GM23338 (cell line): ENCODE results near the gene COPS6. TPM values are rescaled to one million over a fixed set of nuclear protein-coding genes. Genes with fewer than 3 reads are reported as not detected.

Experiments used
- ATAC-seq: fragments of 200-7000 bp; cut with Tn5 transposase; 3 replicates; pipeline ENCODE4 v1.9.1; 2020
- DNase-seq: peaks from one replicate; pipeline ENCODE4 v3.0.0-alpha.2; 2015; ENCODE audit warnings: low spot score
- H2AFZ ChIP-seq: fragments of 200-600 bp; sonication (generic); 2 replicates; pipeline ENCODE4 v1.8.0; 2016; ENCODE audit warnings: antibody characterized with exemption, mild to moderate bottlenecking, moderate library complexity
- H3F3A ChIP-seq: fragments of 200-600 bp; sonication (generic); replicated peaks from 2 replicates; pipeline ENCODE4 v1.8.0; 2017; ENCODE audit warnings: antibody characterized with exemption, mixed run types, low read depth
- H3K27ac ChIP-seq: fragments of 200-600 bp; sonication (generic); 2 replicates; pipeline ENCODE4 v1.6.1; 2016; ENCODE audit warnings: low read depth
- H3K27me3 ChIP-seq: fragments of 200-600 bp; sonication (generic); 2 replicates; pipeline ENCODE4 v1.8.0; 2016; ENCODE audit warnings: mild to moderate bottlenecking, mixed run types, moderate library complexity; ENCODE audit not compliant: insufficient read depth
- H3K36me3 ChIP-seq: fragments of 200-600 bp; sonication (generic); 2 replicates; pipeline ENCODE4 v1.8.0; 2016; ENCODE audit warnings: mild to moderate bottlenecking; ENCODE audit not compliant: insufficient read depth
- H3K4me1 ChIP-seq: fragments of 200-600 bp; sonication (generic); 2 replicates; pipeline ENCODE4 v1.8.0; 2016; ENCODE audit warnings: mild to moderate bottlenecking, moderate library complexity; ENCODE audit not compliant: insufficient read depth
- H3K4me2 ChIP-seq: fragments of 200-600 bp; sonication (generic); 2 replicates; pipeline ENCODE4 v1.7.1; 2017; ENCODE audit warnings: mixed run types
- H3K4me3 ChIP-seq: fragments of 200-600 bp; sonication (generic); 2 replicates; pipeline ENCODE4 v1.6.1; 2016; ENCODE audit warnings: mixed run types
- H3K79me2 ChIP-seq: fragments of 200-600 bp; sonication (generic); replicated peaks from 2 replicates; pipeline ENCODE4 v1.8.0; 2017; ENCODE audit warnings: mild to moderate bottlenecking; ENCODE audit not compliant: insufficient read depth
- H3K9me2 ChIP-seq: fragments of 200-600 bp; sonication (generic); 2 replicates; pipeline ENCODE4 v1.8.0; 2017; ENCODE audit not compliant: insufficient read depth
- H4K20me1 ChIP-seq: fragments of 200-600 bp; sonication (generic); replicated peaks from 2 replicates; pipeline ENCODE4 v1.8.0; 2017; ENCODE audit warnings: mild to moderate bottlenecking; ENCODE audit not compliant: insufficient read depth
- H3K27ac Mint-ChIP-seq: 2 replicates; pipeline ENCODE4 v1.8.0; 2020; ENCODE audit warnings: inconsistent platforms, mild to moderate bottlenecking, moderate library complexity, mixed read lengths
- H3K27me3 Mint-ChIP-seq: 3 replicates; pipeline ENCODE4 v1.8.0; 2022; ENCODE audit warnings: low read depth, mild to moderate bottlenecking, moderate library complexity, mixed read lengths, inconsistent platforms; ENCODE audit not compliant: insufficient read depth, poor library complexity
- H3K36me3 Mint-ChIP-seq: 3 replicates; pipeline ENCODE4 v1.8.0; 2021; ENCODE audit warnings: low read depth, mild to moderate bottlenecking, inconsistent platforms, moderate library complexity, mixed read lengths
- H3K4me1 Mint-ChIP-seq: 3 replicates; pipeline ENCODE4 v1.8.0; 2020; ENCODE audit warnings: mild to moderate bottlenecking, inconsistent platforms, mixed read lengths
- H3K4me3 Mint-ChIP-seq: 3 replicates; pipeline ENCODE4 v1.8.0; 2021; ENCODE audit warnings: moderate library complexity, mild to moderate bottlenecking, inconsistent platforms, mixed read lengths
- H3K9me3 Mint-ChIP-seq: 3 replicates; pipeline ENCODE4 v1.8.0; 2020; ENCODE audit warnings: moderate library complexity, mild to moderate bottlenecking, inconsistent platforms, mixed read lengths
- CREB1 ChIP-seq: fragments of 250-450 bp; sonication (Bioruptor Pico); IDR thresholded peaks from 2 replicates; pipeline ENCODE4 v1.5.0; 2020; ENCODE audit warnings: low read depth, mild to moderate bottlenecking, moderate library complexity
- EZH2 ChIP-seq: fragments of 200-600 bp; sonication (generic); IDR thresholded peaks from one replicate; pipeline ENCODE4 v1.8.0; 2017; ENCODE audit warnings: antibody characterized with exemption, mild to moderate bottlenecking, low read depth; ENCODE audit not compliant: unreplicated experiment
- EZH2phosphoT487 ChIP-seq: fragments of 200-600 bp; sonication (generic); IDR thresholded peaks from one replicate; pipeline ENCODE4 v1.8.1; 2018; ENCODE audit warnings: antibody characterized with exemption; ENCODE audit not compliant: unreplicated experiment
- JUNB ChIP-seq: IDR thresholded peaks from one replicate; pipeline ENCODE4 v1.6.1; 2016; ENCODE audit warnings: antibody characterized with exemption; ENCODE audit not compliant: unreplicated experiment
- NANOG ChIP-seq: IDR thresholded peaks from 2 replicates; pipeline ENCODE4 v1.6.1; 2016; ENCODE audit warnings: antibody characterized with exemption, borderline replicate concordance
- STAT1 ChIP-seq: IDR thresholded peaks from one replicate; pipeline ENCODE4 v1.6.1; 2016; ENCODE audit warnings: antibody characterized with exemption; ENCODE audit not compliant: unreplicated experiment
- ZNF114 ChIP-seq: fragments of 250-450 bp; sonication (Bioruptor Pico); IDR thresholded peaks from 2 replicates; pipeline ENCODE4 v1.5.0; 2020; ENCODE audit warnings: mild to moderate bottlenecking, moderate library complexity
- polyA plus RNA-seq: library from polyadenylated mRNA; unstranded; fragments of >200 nt; fragmentation: Nextera tagmentation; extraction: Ambion mirVana; gene quantifications from 2 replicates; pipeline ENCODE4 v1.2.1, GENCODE V29; 2016
- total RNA-seq: library from RNA; depleted of rRNA; stranded (reverse); fragments of >200 nt; shearing (Covaris generic); gene quantifications from 2 replicates; pipeline ENCODE4 v1.2.3, GENCODE V29; 2014
- TF ChIP-seq, protein P1 (sequence below): IDR thresholded peaks from one replicate; pipeline ENCODE4 v1.6.1; 2018; ENCODE audit warnings: antibody characterized with exemption; ENCODE audit not compliant: unreplicated experiment
- TF ChIP-seq, protein P2 (sequence below), 2 experiments: fragments of 200-600 bp in 1 of 2; sonication (generic) in 1 of 2; conservative IDR thresholded peaks; 2 replicates each; pipeline versions ENCODE4 v1.5.1 to v1.6.1; 2016 to 2017; ENCODE audit warnings: antibody characterized with exemption in 2 of 2, low read depth in 2 of 2, mild to moderate bottlenecking in 2 of 2, moderate library complexity in 1 of 2
- TF ChIP-seq, protein P3 (sequence below): fragments of 250-450 bp; sonication (Bioruptor Pico); IDR thresholded peaks from 2 replicates; pipeline ENCODE4 v1.5.0; 2020; ENCODE audit warnings: mild to moderate bottlenecking, moderate library complexity
- TF ChIP-seq, protein P4 (sequence below): IDR thresholded peaks from 2 replicates; pipeline ENCODE4 v1.6.1; 2016; ENCODE audit warnings: antibody characterized with exemption

COPS6 gene
- total and polyA plus RNA-seq, 2 experiments from 2014 or later, result 89.8 to 198 TPM

DNA sequence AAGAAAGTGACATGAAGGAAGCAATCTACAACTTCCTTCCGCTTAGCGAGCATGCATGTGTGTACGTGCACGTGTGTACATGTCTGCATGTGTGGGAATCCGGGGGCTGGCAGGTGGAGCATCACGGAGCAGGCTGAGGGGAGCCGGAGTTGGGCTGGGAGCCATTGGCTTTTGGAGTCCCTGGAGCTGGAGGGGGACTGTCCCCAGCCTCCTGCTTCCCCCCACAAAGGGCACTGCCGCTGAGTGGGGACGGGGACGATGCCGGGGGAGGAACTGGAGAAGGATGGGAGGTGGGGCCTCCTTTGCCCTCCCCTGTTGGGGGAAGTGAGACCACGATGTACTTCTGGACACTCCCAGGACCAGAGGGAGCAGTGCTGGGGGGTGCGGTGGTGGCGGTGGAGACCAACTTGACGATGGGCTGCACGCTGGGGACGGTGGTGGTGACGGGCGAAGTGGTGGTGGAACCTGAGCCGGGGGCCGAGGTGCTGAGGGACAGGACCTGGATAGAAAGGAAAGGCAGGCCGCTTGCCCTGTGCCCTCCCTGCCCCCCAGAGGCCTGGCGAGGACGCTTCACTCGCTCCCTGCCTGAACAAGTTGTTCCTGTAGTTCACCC is 18.5 kb downstream of the COPS6 start:
- no peak overlapping the region for H3K27ac Mint-ChIP-seq
- H3K4me3 Mint-ChIP-seq, result no peak overlapping the region; the same call in 2 of the 3 replicates
- Histone ChIP-seq H3K27ac (no peak overlapping the region), H3F3A (peaks cover 4% of the 10 kb centered on the region; the same call in 1 of the 2 replicates), H4K20me1 (no peaks in the 10 kb centered on the region), H3K36me3 (peaks cover 17% of the 10 kb centered on the region; the same call in 1 of the 2 replicates), H3K79me2 (peaks cover 5% of the 10 kb centered on the region; the same call in 1 of the 2 replicates), H3K4me1 (peaks cover 5% of the 10 kb centered on the region; the same call in 1 of the 2 replicates), H3K27me3 (no peaks in the 10 kb centered on the region), H3K4me2 (no peak overlapping the region), H3K9me2 (no peaks in the 10 kb centered on the region), H2AFZ (no peak overlapping the region), H3K4me3 (no peak overlapping the region)
- no peak for ATAC-seq
- TF ChIP-seq STAT1, result no peak
- TF ChIP-seq EZH2, result no peak
- no peak for TF ChIP-seq NANOG
- no peak for TF ChIP-seq ZNF114 (CRISPR knock-in tag)
- TF ChIP-seq, protein P1, sequence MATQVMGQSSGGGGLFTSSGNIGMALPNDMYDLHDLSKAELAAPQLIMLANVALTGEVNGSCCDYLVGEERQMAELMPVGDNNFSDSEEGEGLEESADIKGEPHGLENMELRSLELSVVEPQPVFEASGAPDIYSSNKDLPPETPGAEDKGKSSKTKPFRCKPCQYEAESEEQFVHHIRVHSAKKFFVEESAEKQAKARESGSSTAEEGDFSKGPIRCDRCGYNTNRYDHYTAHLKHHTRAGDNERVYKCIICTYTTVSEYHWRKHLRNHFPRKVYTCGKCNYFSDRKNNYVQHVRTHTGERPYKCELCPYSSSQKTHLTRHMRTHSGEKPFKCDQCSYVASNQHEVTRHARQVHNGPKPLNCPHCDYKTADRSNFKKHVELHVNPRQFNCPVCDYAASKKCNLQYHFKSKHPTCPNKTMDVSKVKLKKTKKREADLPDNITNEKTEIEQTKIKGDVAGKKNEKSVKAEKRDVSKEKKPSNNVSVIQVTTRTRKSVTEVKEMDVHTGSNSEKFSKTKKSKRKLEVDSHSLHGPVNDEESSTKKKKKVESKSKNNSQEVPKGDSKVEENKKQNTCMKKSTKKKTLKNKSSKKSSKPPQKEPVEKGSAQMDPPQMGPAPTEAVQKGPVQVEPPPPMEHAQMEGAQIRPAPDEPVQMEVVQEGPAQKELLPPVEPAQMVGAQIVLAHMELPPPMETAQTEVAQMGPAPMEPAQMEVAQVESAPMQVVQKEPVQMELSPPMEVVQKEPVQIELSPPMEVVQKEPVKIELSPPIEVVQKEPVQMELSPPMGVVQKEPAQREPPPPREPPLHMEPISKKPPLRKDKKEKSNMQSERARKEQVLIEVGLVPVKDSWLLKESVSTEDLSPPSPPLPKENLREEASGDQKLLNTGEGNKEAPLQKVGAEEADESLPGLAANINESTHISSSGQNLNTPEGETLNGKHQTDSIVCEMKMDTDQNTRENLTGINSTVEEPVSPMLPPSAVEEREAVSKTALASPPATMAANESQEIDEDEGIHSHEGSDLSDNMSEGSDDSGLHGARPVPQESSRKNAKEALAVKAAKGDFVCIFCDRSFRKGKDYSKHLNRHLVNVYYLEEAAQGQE, result no peak
- no peak for TF ChIP-seq CREB1
- TF ChIP-seq, protein P2, sequence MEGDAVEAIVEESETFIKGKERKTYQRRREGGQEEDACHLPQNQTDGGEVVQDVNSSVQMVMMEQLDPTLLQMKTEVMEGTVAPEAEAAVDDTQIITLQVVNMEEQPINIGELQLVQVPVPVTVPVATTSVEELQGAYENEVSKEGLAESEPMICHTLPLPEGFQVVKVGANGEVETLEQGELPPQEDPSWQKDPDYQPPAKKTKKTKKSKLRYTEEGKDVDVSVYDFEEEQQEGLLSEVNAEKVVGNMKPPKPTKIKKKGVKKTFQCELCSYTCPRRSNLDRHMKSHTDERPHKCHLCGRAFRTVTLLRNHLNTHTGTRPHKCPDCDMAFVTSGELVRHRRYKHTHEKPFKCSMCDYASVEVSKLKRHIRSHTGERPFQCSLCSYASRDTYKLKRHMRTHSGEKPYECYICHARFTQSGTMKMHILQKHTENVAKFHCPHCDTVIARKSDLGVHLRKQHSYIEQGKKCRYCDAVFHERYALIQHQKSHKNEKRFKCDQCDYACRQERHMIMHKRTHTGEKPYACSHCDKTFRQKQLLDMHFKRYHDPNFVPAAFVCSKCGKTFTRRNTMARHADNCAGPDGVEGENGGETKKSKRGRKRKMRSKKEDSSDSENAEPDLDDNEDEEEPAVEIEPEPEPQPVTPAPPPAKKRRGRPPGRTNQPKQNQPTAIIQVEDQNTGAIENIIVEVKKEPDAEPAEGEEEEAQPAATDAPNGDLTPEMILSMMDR (conservative IDR thresholded peaks at IDR 0.05; ENCODE audit: low read depth in 2 of 2), result no peak
- TF ChIP-seq EZH2phosphoT487, result no peak
- TF ChIP-seq, protein P3, sequence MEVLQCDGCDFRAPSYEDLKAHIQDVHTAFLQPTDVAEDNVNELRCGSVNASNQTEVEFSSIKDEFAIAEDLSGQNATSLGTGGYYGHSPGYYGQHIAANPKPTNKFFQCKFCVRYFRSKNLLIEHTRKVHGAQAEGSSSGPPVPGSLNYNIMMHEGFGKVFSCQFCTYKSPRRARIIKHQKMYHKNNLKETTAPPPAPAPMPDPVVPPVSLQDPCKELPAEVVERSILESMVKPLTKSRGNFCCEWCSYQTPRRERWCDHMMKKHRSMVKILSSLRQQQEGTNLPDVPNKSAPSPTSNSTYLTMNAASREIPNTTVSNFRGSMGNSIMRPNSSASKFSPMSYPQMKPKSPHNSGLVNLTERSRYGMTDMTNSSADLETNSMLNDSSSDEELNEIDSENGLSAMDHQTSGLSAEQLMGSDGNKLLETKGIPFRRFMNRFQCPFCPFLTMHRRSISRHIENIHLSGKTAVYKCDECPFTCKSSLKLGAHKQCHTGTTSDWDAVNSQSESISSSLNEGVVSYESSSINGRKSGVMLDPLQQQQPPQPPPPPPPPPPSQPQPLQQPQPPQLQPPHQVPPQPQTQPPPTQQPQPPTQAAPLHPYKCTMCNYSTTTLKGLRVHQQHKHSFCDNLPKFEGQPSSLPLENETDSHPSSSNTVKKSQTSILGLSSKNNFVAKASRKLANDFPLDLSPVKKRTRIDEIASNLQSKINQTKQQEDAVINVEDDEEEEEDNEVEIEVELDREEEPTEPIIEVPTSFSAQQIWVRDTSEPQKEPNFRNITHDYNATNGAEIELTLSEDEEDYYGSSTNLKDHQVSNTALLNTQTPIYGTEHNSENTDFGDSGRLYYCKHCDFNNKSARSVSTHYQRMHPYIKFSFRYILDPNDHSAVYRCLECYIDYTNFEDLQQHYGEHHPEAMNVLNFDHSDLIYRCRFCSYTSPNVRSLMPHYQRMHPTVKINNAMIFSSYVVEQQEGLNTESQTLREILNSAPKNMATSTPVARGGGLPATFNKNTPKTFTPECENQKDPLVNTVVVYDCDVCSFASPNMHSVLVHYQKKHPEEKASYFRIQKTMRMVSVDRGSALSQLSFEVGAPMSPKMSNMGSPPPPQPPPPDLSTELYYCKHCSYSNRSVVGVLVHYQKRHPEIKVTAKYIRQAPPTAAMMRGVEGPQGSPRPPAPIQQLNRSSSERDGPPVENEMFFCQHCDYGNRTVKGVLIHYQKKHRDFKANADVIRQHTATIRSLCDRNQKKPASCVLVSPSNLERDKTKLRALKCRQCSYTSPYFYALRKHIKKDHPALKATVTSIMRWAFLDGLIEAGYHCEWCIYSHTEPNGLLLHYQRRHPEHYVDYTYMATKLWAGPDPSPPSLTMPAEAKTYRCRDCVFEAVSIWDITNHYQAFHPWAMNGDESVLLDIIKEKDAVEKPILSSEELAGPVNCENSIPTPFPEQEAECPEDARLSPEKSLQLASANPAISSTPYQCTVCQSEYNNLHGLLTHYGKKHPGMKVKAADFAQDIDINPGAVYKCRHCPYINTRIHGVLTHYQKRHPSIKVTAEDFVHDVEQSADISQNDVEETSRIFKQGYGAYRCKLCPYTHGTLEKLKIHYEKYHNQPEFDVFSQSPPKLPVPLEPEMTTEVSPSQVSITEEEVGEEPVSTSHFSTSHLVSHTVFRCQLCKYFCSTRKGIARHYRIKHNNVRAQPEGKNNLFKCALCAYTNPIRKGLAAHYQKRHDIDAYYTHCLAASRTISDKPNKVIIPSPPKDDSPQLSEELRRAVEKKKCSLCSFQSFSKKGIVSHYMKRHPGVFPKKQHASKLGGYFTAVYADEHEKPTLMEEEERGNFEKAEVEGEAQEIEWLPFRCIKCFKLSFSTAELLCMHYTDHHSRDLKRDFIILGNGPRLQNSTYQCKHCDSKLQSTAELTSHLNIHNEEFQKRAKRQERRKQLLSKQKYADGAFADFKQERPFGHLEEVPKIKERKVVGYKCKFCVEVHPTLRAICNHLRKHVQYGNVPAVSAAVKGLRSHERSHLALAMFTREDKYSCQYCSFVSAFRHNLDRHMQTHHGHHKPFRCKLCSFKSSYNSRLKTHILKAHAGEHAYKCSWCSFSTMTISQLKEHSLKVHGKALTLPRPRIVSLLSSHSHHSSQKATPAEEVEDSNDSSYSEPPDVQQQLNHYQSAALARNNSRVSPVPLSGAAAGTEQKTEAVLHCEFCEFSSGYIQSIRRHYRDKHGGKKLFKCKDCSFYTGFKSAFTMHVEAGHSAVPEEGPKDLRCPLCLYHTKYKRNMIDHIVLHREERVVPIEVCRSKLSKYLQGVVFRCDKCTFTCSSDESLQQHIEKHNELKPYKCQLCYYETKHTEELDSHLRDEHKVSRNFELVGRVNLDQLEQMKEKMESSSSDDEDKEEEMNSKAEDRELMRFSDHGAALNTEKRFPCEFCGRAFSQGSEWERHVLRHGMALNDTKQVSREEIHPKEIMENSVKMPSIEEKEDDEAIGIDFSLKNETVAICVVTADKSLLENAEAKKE (CRISPR knock-in tag), result no peak
- TF ChIP-seq, protein P4, sequence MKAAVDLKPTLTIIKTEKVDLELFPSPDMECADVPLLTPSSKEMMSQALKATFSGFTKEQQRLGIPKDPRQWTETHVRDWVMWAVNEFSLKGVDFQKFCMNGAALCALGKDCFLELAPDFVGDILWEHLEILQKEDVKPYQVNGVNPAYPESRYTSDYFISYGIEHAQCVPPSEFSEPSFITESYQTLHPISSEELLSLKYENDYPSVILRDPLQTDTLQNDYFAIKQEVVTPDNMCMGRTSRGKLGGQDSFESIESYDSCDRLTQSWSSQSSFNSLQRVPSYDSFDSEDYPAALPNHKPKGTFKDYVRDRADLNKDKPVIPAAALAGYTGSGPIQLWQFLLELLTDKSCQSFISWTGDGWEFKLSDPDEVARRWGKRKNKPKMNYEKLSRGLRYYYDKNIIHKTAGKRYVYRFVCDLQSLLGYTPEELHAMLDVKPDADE, result no peak
- no peak for TF ChIP-seq JUNB
- H3K27me3 Mint-ChIP-seq, result peaks cover 30% of the 10 kb centered on the region
- peaks cover 8% of the 10 kb centered on the region for H3K4me1 Mint-ChIP-seq
- H3K9me3 Mint-ChIP-seq, result no peaks in the 10 kb centered on the region
- H3K36me3 Mint-ChIP-seq, result peaks cover 81% of the 10 kb centered on the region
- no peak for DNase-seq
